ENCODE measurements around the gene CYBC1.

- TF ChIP-seq POLR2A (IDR thresholded peaks at IDR 0.05; ENCODE audit: low read depth, low read length) (no peak), CTCF (conservative IDR thresholded peaks at IDR 0.05; ENCODE audit: low read depth, low read length) (no peak), CHD1 (IDR thresholded peaks at IDR 0.05; ENCODE audit: low read depth, low read length) (no peak), USF2 (IDR thresholded peaks at IDR 0.05; ENCODE audit: low read depth, low read length) (no peak), MXI1 (IDR thresholded peaks at IDR 0.05; ENCODE audit: borderline replicate concordance, low read depth, low read length) (no peak), MAFK (IDR thresholded peaks at IDR 0.05; ENCODE audit: low read depth, low read length) (no peak), FOS (IDR thresholded peaks at IDR 0.05; ENCODE audit: low read depth, low read length) (no peak), MAZ (IDR thresholded peaks at IDR 0.05; ENCODE audit: borderline replicate concordance, low read depth, low read length) (no peak), RAD21 (IDR thresholded peaks at IDR 0.05; ENCODE audit: low read length) (no peak), RCOR1 (IDR thresholded peaks at IDR 0.05; ENCODE audit: insufficient replicate concordance, low read length) (no peak), SMC3 (IDR thresholded peaks at IDR 0.05; ENCODE audit: low read depth, low read length) (no peak), NFE2L2 (IDR thresholded peaks at IDR 0.05; ENCODE audit: low read depth, low read length) (no peak)
Measured at GRCh38 chr17:82440469-82440981, 10.0 kb downstream of the CYBC1 start.

Data from IMR-90 (cell line).